Stimulated activated CD4-positive, alpha-beta T cell treated with anti-CD3 and anti-CD28 coated beads, TNF-alpha, amount 100 ng/mL, for 1 hour (primary cell): ENCODE results near the gene AGL.
"Not testable (repeated sequence)": the region's sequence is repeated elsewhere in the genome, so short reads cannot be mapped to it uniquely, and the experiment has no call there.

ENCODE experiments used
- DNase-seq, 3 donors: peaks; one replicate each; pipeline ENCODE4 v3.0.0-alpha.2; 2020; ENCODE audit warnings: low read depth in 3 of 3, low spot score in 1 of 3

The AGL gene

GRCh38 chr1:99936071-99936470 lies 85.9 kb downstream of the AGL start:
- DNase-seq: no peak

- no peak for DNase-seq
These were observed 92.6 kb downstream of the AGL start for GRCh38 chr1:99942723-99943122.

- no peak for DNase-seq
These were observed 93.1 kb downstream of the AGL start for GRCh38 chr1:99943223-99943794.

- DNase-seq: no peak
These were observed 94.0 kb downstream of the AGL start for GRCh38 chr1:99944192-99944591.

GRCh38 chr1:99945174-99945573 lies 95.0 kb downstream of the AGL start:
- no peak for DNase-seq

GRCh38 chr1:99950486-99950885 lies 100.3 kb downstream of the AGL start:
- no peak for DNase-seq

- no peak for DNase-seq
These were observed 102.4 kb downstream of the AGL start for GRCh38 chr1:99952522-99952921.

GRCh38 chr1:99955375-99955774 lies 105.2 kb downstream of the AGL start:
- DNase-seq: no peak

GRCh38 chr1:99956755-99957154 lies 106.6 kb downstream of the AGL start:
- DNase-seq: no peak

GRCh38 chr1:99957818-99958217 lies 107.7 kb downstream of the AGL start:
- no peak for DNase-seq

- not testable (repeated sequence) for DNase-seq
These were observed 109.1 kb downstream of the AGL start for GRCh38 chr1:99959189-99959705.

- not testable (repeated sequence) for DNase-seq
These were observed 110.1 kb downstream of the AGL start for GRCh38 chr1:99960260-99960659.

- no peak for DNase-seq
These were observed 113.1 kb downstream of the AGL start for GRCh38 chr1:99963041-99963795.

GRCh38 chr1:99964806-99965205 lies 114.6 kb downstream of the AGL start:
- no peak for DNase-seq

GRCh38 chr1:99965646-99966375 lies 115.7 kb downstream of the AGL start:
- DNase-seq: no peak

- DNase-seq: no peak
These were observed 118.1 kb downstream of the AGL start for GRCh38 chr1:99968214-99968613.

- peak in 1 of 3 donors; percentile 2 for DNase-seq
These were observed 119.1 kb downstream of the AGL start for GRCh38 chr1:99969260-99969728.

- peak; percentile 26 to 73 (median 48) for DNase-seq
These were observed 119.8 kb downstream of the AGL start, which contains the start of gene SLC35A3 for GRCh38 chr1:99969729-99970621. Gene SLC35A3 (plus strand): TSS chr1:99969996. CDS start chr1:99993555, 23,559 bp downstream.

- DNase-seq: no peak
These were observed 120.6 kb downstream of the AGL start for GRCh38 chr1:99970713-99971255.

- DNase-seq: not testable (repeated sequence)
These were observed 121.9 kb downstream of the AGL start for GRCh38 chr1:99972066-99972465.
